Measurements from ENCODE around the gene TAB3. TPM values are rescaled to one million over a fixed set of nuclear protein-coding genes. Genes with fewer than 3 reads are reported as not detected.

The TAB3 gene, protein sequence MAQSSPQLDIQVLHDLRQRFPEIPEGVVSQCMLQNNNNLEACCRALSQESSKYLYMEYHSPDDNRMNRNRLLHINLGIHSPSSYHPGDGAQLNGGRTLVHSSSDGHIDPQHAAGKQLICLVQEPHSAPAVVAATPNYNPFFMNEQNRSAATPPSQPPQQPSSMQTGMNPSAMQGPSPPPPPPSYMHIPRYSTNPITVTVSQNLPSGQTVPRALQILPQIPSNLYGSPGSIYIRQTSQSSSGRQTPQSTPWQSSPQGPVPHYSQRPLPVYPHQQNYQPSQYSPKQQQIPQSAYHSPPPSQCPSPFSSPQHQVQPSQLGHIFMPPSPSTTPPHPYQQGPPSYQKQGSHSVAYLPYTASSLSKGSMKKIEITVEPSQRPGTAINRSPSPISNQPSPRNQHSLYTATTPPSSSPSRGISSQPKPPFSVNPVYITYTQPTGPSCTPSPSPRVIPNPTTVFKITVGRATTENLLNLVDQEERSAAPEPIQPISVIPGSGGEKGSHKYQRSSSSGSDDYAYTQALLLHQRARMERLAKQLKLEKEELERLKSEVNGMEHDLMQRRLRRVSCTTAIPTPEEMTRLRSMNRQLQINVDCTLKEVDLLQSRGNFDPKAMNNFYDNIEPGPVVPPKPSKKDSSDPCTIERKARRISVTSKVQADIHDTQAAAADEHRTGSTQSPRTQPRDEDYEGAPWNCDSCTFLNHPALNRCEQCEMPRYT
- total RNA-seq = 35.0 TPM

GRCh38 chrX:30889147-30890140 is at the start of gene TAB3:
TSS of gene TAB3 (minus strand) at chrX:30889254. CDS start at chrX:30859588, 29,666 bp downstream.

Other genes with a start within 250 kb of the TAB3 start
- 61.8 TPM for gene GK, start 235.8 kb downstream of the TAB3 start, total RNA-seq
- gene FTHL17, start 182.8 kb upstream of the TAB3 start, total RNA-seq = not detected